ENCODE data around the gene TTC28.

- TF ChIP-seq, protein P1, sequence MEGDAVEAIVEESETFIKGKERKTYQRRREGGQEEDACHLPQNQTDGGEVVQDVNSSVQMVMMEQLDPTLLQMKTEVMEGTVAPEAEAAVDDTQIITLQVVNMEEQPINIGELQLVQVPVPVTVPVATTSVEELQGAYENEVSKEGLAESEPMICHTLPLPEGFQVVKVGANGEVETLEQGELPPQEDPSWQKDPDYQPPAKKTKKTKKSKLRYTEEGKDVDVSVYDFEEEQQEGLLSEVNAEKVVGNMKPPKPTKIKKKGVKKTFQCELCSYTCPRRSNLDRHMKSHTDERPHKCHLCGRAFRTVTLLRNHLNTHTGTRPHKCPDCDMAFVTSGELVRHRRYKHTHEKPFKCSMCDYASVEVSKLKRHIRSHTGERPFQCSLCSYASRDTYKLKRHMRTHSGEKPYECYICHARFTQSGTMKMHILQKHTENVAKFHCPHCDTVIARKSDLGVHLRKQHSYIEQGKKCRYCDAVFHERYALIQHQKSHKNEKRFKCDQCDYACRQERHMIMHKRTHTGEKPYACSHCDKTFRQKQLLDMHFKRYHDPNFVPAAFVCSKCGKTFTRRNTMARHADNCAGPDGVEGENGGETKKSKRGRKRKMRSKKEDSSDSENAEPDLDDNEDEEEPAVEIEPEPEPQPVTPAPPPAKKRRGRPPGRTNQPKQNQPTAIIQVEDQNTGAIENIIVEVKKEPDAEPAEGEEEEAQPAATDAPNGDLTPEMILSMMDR (IDR thresholded peaks at IDR 0.05; ENCODE audit: low read depth, low read length), result no peak
- no peak for TF ChIP-seq POLR2A (IDR thresholded peaks at IDR 0.05; ENCODE audit: extremely low read depth, insufficient read length)
Observed at GRCh38 chr22:28332410-28332809, 347.2 kb downstream of the TTC28 start.

Measured in NB4 (cell line).